Mesothelial cell of epicardium (in vitro differentiated cells): ENCODE results near the gene TBC1D13. TPM values are rescaled to one million over a fixed set of nuclear protein-coding genes. Genes with fewer than 3 reads are reported as not detected.

ENCODE experiments used
- DNase-seq, 2 experiments: peaks; one replicate each; pipeline ENCODE4 v3.0.0; 2021; ENCODE audit warnings: low spot score in 2 of 2; ENCODE audit not compliant: unreplicated experiment in 2 of 2
- H3K27ac Mint-ChIP-seq: 2 replicates; pipeline ENCODE4 v1.8.0; 2021; ENCODE audit warnings: mixed read lengths
- H3K27me3 Mint-ChIP-seq: 2 replicates; pipeline ENCODE4 v1.8.0; 2021; ENCODE audit warnings: low read depth, mixed read lengths
- H3K36me3 Mint-ChIP-seq: 2 replicates; pipeline ENCODE4 v1.8.0; 2021; ENCODE audit warnings: mixed read lengths
- H3K4me1 Mint-ChIP-seq: 2 replicates; pipeline ENCODE4 v1.8.0; 2021; ENCODE audit warnings: mixed read lengths
- H3K4me3 Mint-ChIP-seq: 2 replicates; pipeline ENCODE4 v1.8.0; 2021; ENCODE audit warnings: mild to moderate bottlenecking, moderate library complexity, mixed read lengths
- H3K9me3 Mint-ChIP-seq: 2 replicates; pipeline ENCODE4 v1.8.0; 2021; ENCODE audit warnings: mixed read lengths
- total RNA-seq: library from RNA; stranded (reverse); gene quantifications from 3 replicates; pipeline ENCODE4 v1.2.1, GENCODE V29; 2021
- TF ChIP-seq, protein P1 (sequence below): fragments of 200-600 bp; sonication (generic); IDR thresholded peaks from one replicate; pipeline ENCODE4 v1.5.0; 2021; ENCODE audit warnings: antibody characterized with exemption; ENCODE audit not compliant: unreplicated experiment

Gene TBC1D13
- total RNA-seq, 1 donor from 2014 or later = 37.8 TPM

DNA sequence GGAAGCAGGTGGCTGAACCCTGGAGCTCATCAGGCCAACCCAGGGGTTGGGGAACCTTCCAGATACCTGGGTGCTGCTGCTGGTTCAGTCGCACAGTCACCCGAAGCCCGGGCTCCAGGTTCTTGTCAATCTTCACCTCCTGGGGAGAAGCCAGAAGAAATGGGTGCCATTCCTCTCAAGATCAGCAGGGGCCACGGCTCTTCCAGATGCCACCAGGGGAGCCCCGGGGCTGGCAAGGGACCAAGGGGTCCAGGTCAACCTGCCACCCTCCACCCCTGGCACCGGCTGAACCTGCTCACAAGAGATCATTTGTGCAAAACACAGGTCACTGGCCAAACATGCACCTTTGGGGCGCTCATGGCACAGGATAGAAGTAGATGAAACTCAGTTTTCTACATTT, 37.9 kb downstream of the TBC1D13 start:
- Mint-ChIP-seq H3K4me3 (no peak overlapping the region), H3K27ac (no peak overlapping the region), H3K36me3 (peaks cover 13% of the 10 kb centered on the region), H3K4me1 (peaks cover 11% of the 10 kb centered on the region), H3K27me3 (no peaks in the 10 kb centered on the region), H3K9me3 (no peaks in the 10 kb centered on the region)
- no peak for DNase-seq
- TF ChIP-seq, protein P1, sequence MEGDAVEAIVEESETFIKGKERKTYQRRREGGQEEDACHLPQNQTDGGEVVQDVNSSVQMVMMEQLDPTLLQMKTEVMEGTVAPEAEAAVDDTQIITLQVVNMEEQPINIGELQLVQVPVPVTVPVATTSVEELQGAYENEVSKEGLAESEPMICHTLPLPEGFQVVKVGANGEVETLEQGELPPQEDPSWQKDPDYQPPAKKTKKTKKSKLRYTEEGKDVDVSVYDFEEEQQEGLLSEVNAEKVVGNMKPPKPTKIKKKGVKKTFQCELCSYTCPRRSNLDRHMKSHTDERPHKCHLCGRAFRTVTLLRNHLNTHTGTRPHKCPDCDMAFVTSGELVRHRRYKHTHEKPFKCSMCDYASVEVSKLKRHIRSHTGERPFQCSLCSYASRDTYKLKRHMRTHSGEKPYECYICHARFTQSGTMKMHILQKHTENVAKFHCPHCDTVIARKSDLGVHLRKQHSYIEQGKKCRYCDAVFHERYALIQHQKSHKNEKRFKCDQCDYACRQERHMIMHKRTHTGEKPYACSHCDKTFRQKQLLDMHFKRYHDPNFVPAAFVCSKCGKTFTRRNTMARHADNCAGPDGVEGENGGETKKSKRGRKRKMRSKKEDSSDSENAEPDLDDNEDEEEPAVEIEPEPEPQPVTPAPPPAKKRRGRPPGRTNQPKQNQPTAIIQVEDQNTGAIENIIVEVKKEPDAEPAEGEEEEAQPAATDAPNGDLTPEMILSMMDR = no peak

DNA sequence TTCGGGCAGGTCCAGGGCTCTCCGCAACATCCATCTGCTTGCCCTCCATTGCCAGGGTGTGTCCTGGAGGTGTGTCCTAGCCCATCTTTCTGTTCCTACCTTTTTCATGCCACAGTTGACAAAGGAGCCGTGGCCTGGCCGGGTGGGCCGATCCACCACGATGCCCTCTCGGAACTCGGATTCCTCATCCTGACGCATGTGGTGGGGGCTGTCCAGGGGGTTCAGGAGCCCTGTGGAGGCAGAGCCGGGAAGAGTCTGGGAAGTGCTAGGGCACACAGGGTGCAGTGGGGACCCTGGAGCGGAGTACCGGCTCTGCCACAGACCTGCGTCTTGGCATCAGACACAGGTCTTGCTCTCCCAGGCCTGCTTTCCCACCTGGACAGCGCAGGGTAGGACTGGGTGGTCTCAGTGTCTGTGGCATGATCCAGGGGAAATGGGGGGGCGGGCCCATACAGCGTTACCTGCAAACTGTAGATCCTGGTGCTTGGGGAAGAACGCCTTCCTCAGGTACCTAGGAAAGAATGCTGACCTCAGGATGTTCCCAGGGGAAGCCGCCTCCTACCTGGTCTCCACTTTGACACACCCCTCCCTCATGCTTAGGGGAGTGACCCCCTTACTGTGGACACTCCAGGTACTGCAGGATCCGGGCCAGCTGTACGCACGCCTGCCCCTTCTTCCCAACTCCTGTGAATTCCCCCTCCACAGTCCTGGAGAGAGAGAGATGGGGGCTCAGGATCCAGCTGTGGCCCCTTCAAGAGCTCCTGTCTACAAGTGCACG, 39.1 kb downstream of the TBC1D13 start:
- TF ChIP-seq, protein P1 = no peak
- H3K27me3 Mint-ChIP-seq = no peaks in the 10 kb centered on the region
- no peak for DNase-seq
- H3K4me1 Mint-ChIP-seq = peaks cover 11% of the 10 kb centered on the region
- no peak overlapping the region for H3K27ac Mint-ChIP-seq
- peaks cover 13% of the 10 kb centered on the region for H3K36me3 Mint-ChIP-seq
- no peak overlapping the region for H3K4me3 Mint-ChIP-seq
- H3K9me3 Mint-ChIP-seq = no peaks in the 10 kb centered on the region

DNA sequence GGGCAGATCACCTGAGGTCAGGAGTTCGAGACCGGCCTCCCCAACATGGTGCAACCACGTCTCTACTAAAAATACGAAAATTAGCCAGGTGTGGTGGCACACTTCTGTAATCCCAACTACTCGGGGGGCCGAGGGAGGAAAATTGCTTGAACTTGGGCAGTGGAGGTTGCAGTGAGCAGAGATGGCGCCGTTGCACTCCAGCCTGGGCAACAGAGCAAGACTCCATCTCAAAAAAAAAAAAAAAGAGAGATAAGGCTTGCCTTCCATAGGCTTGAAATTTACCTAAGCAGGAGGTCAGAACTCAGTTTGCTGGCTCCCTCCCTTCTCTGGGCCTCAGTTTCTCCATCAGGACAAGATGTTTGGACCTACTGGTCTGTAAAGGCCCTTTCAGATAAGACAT, 41.2 kb downstream of the TBC1D13 start:
- H3K4me3 Mint-ChIP-seq = peak overlapping the region; percentile 93
- H3K27me3 Mint-ChIP-seq = no peaks in the 10 kb centered on the region
- H3K4me1 Mint-ChIP-seq = peaks cover 11% of the 10 kb centered on the region
- H3K36me3 Mint-ChIP-seq = peaks cover 3% of the 10 kb centered on the region
- DNase-seq = no peak
- H3K9me3 Mint-ChIP-seq = no peaks in the 10 kb centered on the region
- H3K27ac Mint-ChIP-seq = peak overlapping the region; percentile 16
- TF ChIP-seq, protein P1 = no peak

DNA sequence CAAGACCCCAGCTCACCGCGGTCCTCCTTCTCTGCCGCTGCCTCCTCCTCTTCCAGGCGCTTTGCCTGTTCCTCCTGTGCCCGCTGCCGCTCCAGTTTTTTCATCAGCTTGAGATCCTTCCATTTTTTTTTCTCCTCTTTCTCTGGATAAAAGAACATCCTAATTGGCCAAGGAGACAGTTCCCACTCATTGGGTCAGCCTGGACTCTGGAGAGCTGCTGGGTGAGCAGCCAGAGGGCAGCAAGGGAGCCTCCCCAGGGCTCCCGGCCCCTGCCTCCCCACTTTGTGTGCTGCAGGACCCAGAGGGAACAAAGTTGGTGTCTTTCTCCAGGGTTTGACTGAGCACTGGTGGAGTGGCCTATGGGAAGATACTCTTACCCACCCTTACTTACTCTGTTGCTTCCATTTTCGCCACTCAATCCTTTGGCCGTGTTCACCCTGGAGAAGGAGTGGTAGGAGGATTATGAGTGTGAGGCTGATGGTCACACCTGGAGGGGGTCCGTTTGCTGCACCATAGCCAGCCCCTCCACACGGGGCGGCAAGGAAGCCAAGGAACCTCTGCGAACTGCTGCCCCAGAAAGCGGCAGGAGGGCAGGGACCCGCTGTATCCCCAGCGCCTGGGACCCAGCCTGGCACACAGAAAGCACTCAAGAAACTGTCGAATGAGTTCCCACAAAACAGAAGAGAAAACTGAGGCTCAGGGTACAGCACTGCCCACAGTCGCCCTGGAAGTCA, 41.8 kb downstream of the TBC1D13 start:
- DNase-seq = no peak
- TF ChIP-seq, protein P1 = no peak
- H3K27ac Mint-ChIP-seq = peak overlapping the region; percentile 89

DNA sequence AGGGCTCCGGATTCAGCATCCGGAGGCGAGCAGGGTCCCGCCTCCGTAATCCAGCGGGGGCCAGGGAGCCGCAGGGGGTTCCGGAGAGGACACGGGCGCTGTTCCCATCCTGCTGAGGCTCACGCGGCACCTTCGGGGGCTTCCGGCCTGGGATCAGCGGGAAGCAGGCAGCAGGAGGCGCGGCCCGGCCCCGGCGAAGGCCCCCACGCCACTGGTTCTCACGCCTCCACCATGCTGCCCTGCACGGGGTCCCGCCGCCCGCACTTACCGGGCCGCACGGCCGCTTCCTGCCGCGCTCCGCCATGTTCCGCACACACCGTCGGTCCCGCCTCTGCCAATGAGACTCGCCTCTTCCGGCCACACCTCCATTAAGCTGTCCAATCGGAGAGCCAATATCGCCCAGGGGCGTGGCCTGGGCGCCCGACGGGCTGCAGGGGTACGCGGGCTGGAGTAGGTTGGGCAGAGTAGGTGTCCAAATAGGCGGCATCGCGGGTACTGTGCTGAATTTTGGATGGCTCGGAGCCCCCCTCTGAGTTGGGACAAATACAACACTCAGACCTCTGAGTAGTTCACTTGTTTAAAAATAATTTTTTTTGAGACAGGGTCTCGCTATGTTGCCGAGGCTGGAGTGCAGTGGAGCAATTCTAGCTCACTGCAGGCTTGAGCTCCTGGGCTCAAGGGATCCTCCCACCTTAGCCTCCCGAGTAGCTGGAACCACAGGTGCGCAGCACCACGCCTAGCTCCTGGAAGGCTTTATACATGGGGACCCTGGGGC, 42.6 kb downstream of the TBC1D13 start, which contains the start of gene SPOUT1:
TSS of gene SPOUT1 (minus strand) at position 318 of the 775 bp plus-strand sequence. CDS start at position 304, 14 bp downstream.
- TF ChIP-seq, protein P1 = no peak
- DNase-seq = peak; percentile 84 to 94
- peaks cover 5% of the 10 kb centered on the region for H3K36me3 Mint-ChIP-seq
- peak within 1 kb of the TSS; percentile 93 for H3K4me3 Mint-ChIP-seq
- peaks cover 11% of the 10 kb centered on the region for H3K4me1 Mint-ChIP-seq
- no peaks in the 10 kb centered on the region for H3K9me3 Mint-ChIP-seq
- peak within 1 kb of the TSS; percentile 89 for H3K27ac Mint-ChIP-seq
- no peaks in the 10 kb centered on the region for H3K27me3 Mint-ChIP-seq

More for the DNA sequence above, 41.8 kb downstream of the TBC1D13 start:
- Mint-ChIP-seq H3K4me1 (peaks cover 11% of the 10 kb centered on the region), H3K4me3 (peak overlapping the region; percentile 93), H3K9me3 (no peaks in the 10 kb centered on the region), H3K36me3 (peaks cover 3% of the 10 kb centered on the region), H3K27me3 (no peaks in the 10 kb centered on the region)
